ENCODE data around the gene OAT.

OAT gene

DNA sequence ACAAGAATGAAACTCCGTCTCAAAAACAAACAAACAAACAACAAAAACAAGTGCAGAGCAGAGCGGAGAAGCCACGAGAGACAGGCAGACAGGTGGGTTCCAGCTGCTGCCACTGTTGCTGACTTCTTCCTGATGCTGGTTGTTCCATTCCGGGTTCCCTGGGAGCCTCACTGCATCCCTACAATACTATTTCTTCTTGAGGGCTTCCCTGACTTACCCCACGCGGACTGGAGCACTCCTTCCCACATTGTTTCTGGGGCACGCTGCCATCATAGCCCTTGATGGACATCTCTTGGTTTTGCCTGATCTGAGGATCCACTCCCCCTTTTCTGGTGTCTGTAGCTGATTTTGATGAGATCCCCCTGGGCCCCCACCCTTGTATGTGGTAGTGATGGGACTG is 36.7 kb upstream of the OAT start:
- no peak for DNase-seq
- in situ Hi-C loops (cut with HindIII; ENCODE audit: low pct_ligation_motif_present, low sequenced_read_pairs): no loop called here
- Histone ChIP-seq H3K36me3 (replicated peaks) (no peaks in the 10 kb centered on the region), H3K27ac (no peak overlapping the region), H3K4me3 (ENCODE audit: low read depth, low read length) (no peak overlapping the region), H3K27me3 (replicated peaks) (peaks cover 19% of the 10 kb centered on the region)
- TF ChIP-seq, protein P1, sequence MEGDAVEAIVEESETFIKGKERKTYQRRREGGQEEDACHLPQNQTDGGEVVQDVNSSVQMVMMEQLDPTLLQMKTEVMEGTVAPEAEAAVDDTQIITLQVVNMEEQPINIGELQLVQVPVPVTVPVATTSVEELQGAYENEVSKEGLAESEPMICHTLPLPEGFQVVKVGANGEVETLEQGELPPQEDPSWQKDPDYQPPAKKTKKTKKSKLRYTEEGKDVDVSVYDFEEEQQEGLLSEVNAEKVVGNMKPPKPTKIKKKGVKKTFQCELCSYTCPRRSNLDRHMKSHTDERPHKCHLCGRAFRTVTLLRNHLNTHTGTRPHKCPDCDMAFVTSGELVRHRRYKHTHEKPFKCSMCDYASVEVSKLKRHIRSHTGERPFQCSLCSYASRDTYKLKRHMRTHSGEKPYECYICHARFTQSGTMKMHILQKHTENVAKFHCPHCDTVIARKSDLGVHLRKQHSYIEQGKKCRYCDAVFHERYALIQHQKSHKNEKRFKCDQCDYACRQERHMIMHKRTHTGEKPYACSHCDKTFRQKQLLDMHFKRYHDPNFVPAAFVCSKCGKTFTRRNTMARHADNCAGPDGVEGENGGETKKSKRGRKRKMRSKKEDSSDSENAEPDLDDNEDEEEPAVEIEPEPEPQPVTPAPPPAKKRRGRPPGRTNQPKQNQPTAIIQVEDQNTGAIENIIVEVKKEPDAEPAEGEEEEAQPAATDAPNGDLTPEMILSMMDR (IDR thresholded peaks at IDR 0.05; ENCODE audit: low read depth, low read length, missing control alignments): no peak

DNA sequence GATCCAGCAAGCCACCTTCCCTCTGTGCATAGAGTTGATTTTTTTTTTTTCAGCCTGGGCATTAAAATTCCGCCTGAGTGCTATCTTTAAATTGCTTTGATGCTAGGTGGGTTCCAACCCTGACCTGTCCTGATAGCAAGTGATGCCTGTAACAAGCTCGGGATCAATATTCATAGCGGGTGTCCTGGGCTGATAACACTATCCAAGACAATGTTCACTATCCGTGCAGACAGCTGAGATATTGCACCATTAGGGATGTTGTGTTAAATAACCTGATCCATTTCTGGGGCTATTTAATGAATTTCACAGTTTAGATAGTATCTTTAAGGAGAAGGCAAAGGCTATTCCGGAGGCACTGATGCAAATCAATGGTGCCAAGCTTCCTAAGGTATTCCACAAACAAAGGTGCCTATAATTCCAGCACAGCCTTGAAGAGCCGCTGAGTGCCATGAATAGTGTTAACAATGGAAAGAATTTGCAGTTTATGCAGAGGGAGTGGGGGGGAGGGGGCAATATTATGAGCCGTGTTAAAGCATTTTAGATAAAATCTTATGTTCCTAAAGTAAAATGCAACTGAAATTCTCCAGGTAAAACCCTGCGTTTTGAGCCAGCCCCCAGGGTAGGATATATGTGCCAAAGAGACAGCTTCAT is 35.4 kb upstream of the OAT start:
- Histone ChIP-seq H3K27me3 (replicated peaks) (peaks cover 31% of the 10 kb centered on the region), H3K27ac (no peak overlapping the region), H3K4me3 (ENCODE audit: low read depth, low read length) (no peak overlapping the region), H3K36me3 (replicated peaks) (no peaks in the 10 kb centered on the region)
- TF ChIP-seq, protein P1 (IDR thresholded peaks at IDR 0.05; ENCODE audit: low read depth, low read length, missing control alignments): no peak
- DNase-seq: no peak
- in situ Hi-C loops (cut with HindIII; ENCODE audit: low pct_ligation_motif_present, low sequenced_read_pairs): no loop called here

DNA sequence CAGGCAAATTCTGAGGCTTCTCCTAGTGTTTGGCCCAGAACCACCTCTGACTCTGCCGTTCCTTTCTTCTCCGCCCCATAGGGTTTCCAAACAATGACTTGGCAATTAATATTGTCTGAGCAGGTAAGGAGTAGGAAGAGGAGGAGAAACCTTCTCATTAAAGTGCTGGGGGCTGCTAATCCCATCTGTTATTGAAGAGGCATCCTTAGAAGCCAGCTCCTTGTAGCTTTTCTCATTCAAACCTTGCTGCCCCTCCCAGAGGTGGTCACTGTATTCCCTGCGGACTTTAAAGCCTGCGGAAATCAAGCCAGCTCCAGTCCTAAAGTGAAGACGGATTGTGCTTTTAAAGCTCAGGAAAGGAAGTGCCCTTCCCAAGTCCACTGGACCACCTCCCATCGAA is 32.6 kb upstream of the OAT start:
- DNase-seq: no peak
- TF ChIP-seq, protein P1 (IDR thresholded peaks at IDR 0.05; ENCODE audit: low read depth, low read length, missing control alignments): no peak
- Histone ChIP-seq H3K27me3 (replicated peaks) (peaks cover 58% of the 10 kb centered on the region), H3K36me3 (replicated peaks) (no peaks in the 10 kb centered on the region), H3K4me3 (ENCODE audit: low read depth, low read length) (no peak overlapping the region), H3K27ac (no peak overlapping the region)
- in situ Hi-C loops (cut with HindIII; ENCODE audit: low pct_ligation_motif_present, low sequenced_read_pairs): no loop called here

DNA sequence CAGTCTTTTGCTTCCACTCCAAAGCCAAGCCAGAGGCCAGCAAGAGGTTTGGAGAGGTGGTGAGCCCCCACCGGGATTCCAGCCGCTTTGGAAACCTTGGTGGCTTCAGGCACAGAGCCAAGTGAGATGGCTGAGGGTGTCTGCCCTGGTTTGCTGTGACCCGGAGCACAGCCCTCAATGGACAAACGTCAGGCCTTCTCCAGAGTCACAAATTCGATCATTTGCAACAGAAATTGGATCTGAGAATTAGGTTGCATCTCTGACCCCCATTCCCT is 32.0 kb upstream of the OAT start:
- Histone ChIP-seq H3K27me3 (replicated peaks) (peaks cover 63% of the 10 kb centered on the region), H3K4me3 (ENCODE audit: low read depth, low read length) (no peak overlapping the region), H3K27ac (no peak overlapping the region), H3K36me3 (replicated peaks) (no peaks in the 10 kb centered on the region)
- TF ChIP-seq, protein P1 (IDR thresholded peaks at IDR 0.05; ENCODE audit: low read depth, low read length, missing control alignments): no peak
- in situ Hi-C loops (cut with HindIII; ENCODE audit: low pct_ligation_motif_present, low sequenced_read_pairs): no loop called here
- no peak for DNase-seq

DNA sequence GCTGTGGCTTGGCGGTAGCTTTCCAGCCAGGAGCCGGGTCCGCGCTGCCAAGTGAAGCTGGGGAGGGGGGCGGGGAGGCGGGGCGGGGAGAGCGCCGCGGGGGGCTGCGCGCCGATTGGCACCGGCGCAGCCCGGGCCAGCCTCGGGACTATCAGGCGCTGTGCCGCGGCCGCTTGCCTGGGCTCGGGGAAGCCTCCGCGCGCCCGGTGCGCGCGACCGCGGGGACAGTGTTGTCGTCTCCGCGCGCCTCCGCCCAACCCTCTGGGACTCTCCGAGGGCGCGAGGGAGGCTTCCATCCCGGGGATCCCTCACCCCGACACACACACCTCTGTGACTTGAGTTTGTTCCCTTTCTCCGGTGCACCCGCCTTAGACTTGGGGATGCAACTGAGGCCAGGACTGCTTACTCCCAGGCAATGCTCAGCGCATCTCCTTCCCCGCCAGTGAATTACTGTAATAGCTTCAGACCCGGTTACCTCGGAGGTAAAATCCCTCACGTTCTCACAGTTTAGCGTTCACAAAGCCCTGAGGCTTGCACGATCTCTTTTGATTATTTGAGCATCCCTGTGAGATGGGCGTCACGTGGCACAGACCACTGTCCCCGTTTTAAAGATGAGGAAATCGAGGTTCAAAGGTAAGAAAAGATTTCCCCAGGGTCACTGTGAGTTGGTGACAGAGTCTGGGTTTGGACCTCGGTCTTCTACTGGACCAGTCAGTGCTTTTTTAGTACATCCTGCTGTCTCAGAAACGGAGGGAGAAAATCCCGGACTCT is 31.5 kb upstream of the OAT start, which contains the start of gene NKX1-2:
Gene NKX1-2, minus strand, starts transcription at position 24 of the 771 bp plus-strand sequence. CDS start 92 bp downstream, outside the sequence.
- H3K27me3 ChIP-seq (replicated peaks): peaks cover 64% of the 10 kb centered on the region
- no peak within 1 kb of the TSS for H3K4me3 ChIP-seq (ENCODE audit: low read depth, low read length)
- TF ChIP-seq, protein P1 (IDR thresholded peaks at IDR 0.05; ENCODE audit: low read depth, low read length, missing control alignments): no peak
- H3K27ac ChIP-seq: no peak within 1 kb of the TSS
- no peaks in the 10 kb centered on the region for H3K36me3 ChIP-seq (replicated peaks)
- no peak for DNase-seq
- in situ Hi-C loops (cut with HindIII; ENCODE audit: low pct_ligation_motif_present, low sequenced_read_pairs): no loop called here

Measured in brain microvascular endothelial cell (primary cell).